ENCODE data around the gene LRMDA.
"Not testable (repeated sequence)": the region's sequence is repeated elsewhere in the genome, so short reads cannot be mapped to it uniquely, and the experiment has no call there.

The LRMDA gene

GRCh38 chr10:75737580-75737949 is 306.1 kb downstream of the LRMDA start:
- no peaks in the 10 kb centered on the region for H3K36me3 Mint-ChIP-seq
- CTCF ChIA-PET: no interaction called here

GRCh38 chr10:75738924-75739323 is 307.5 kb downstream of the LRMDA start:
- CTCF ChIA-PET: no interaction called here
- Mint-ChIP-seq H3K4me3 (no peak overlapping the region), H3K4me1 (no peaks in the 10 kb centered on the region), H3K9me3 (no peaks in the 10 kb centered on the region), H3K27me3 (no peaks in the 10 kb centered on the region), H3K36me3 (no peaks in the 10 kb centered on the region), H3K27ac (no peak overlapping the region)
- DNase-seq: no peak

More at GRCh38 chr10:75737580-75737949, 306.1 kb downstream of the LRMDA start:
- no peak for DNase-seq
- H3K27me3 Mint-ChIP-seq: no peaks in the 10 kb centered on the region
- H3K9me3 Mint-ChIP-seq: no peaks in the 10 kb centered on the region
- no peaks in the 10 kb centered on the region for H3K4me1 Mint-ChIP-seq
- no peak overlapping the region for H3K27ac Mint-ChIP-seq
- H3K4me3 Mint-ChIP-seq: no peak overlapping the region

- DNase-seq: no peak
- no peaks in the 10 kb centered on the region for H3K4me1 Mint-ChIP-seq
- no peaks in the 10 kb centered on the region for H3K9me3 Mint-ChIP-seq
- no peak overlapping the region for H3K4me3 Mint-ChIP-seq
- no peak overlapping the region for H3K27ac Mint-ChIP-seq
- no peaks in the 10 kb centered on the region for H3K36me3 Mint-ChIP-seq
- H3K27me3 Mint-ChIP-seq: no peaks in the 10 kb centered on the region
- CTCF ChIA-PET: no interaction called here
Measured at GRCh38 chr10:75739414-75740143, 308.2 kb downstream of the LRMDA start.

- no peaks in the 10 kb centered on the region for H3K27me3 Mint-ChIP-seq
- H3K4me1 Mint-ChIP-seq: no peaks in the 10 kb centered on the region
- no peak overlapping the region for H3K4me3 Mint-ChIP-seq
- DNase-seq: no peak
- CTCF ChIA-PET: no interaction called here
- no peak overlapping the region for H3K27ac Mint-ChIP-seq
- no peaks in the 10 kb centered on the region for H3K36me3 Mint-ChIP-seq
- no peaks in the 10 kb centered on the region for H3K9me3 Mint-ChIP-seq
Measured at GRCh38 chr10:75740541-75740940, 309.1 kb downstream of the LRMDA start.

- Mint-ChIP-seq H3K36me3 (no peaks in the 10 kb centered on the region), H3K4me3 (no peak overlapping the region), H3K27me3 (no peaks in the 10 kb centered on the region), H3K9me3 (no peaks in the 10 kb centered on the region), H3K27ac (no peak overlapping the region), H3K4me1 (no peaks in the 10 kb centered on the region)
- CTCF ChIA-PET: no interaction called here
- no peak for DNase-seq
Measured at GRCh38 chr10:75742355-75742754, 310.9 kb downstream of the LRMDA start.

GRCh38 chr10:75743291-75743778 is 311.9 kb downstream of the LRMDA start:
- no peaks in the 10 kb centered on the region for H3K4me1 Mint-ChIP-seq
- CTCF ChIA-PET: no interaction called here
- no peaks in the 10 kb centered on the region for H3K9me3 Mint-ChIP-seq
- H3K4me3 Mint-ChIP-seq: no peak overlapping the region
- no peaks in the 10 kb centered on the region for H3K27me3 Mint-ChIP-seq
- H3K27ac Mint-ChIP-seq: no peak overlapping the region
- H3K36me3 Mint-ChIP-seq: no peaks in the 10 kb centered on the region
- no peak for DNase-seq

- H3K27ac Mint-ChIP-seq: no peak overlapping the region
- no peaks in the 10 kb centered on the region for H3K9me3 Mint-ChIP-seq
- CTCF ChIA-PET: no interaction called here
- H3K36me3 Mint-ChIP-seq: no peaks in the 10 kb centered on the region
- H3K4me1 Mint-ChIP-seq: no peaks in the 10 kb centered on the region
- H3K4me3 Mint-ChIP-seq: no peak overlapping the region
- H3K27me3 Mint-ChIP-seq: no peaks in the 10 kb centered on the region
- DNase-seq: no peak
Measured at GRCh38 chr10:75744261-75744660, 312.8 kb downstream of the LRMDA start.

GRCh38 chr10:75746356-75746755 is 314.9 kb downstream of the LRMDA start:
- DNase-seq: no peak
- no peak overlapping the region for H3K27ac Mint-ChIP-seq
- H3K36me3 Mint-ChIP-seq: no peaks in the 10 kb centered on the region
- no peaks in the 10 kb centered on the region for H3K9me3 Mint-ChIP-seq
- H3K4me1 Mint-ChIP-seq: no peaks in the 10 kb centered on the region
- no peak overlapping the region for H3K4me3 Mint-ChIP-seq
- H3K27me3 Mint-ChIP-seq: no peaks in the 10 kb centered on the region
- CTCF ChIA-PET: no interaction called here

GRCh38 chr10:75750093-75750875 is 318.9 kb downstream of the LRMDA start:
- H3K4me3 Mint-ChIP-seq, DNase-seq, H3K36me3 Mint-ChIP-seq, H3K27me3 Mint-ChIP-seq, H3K4me1 Mint-ChIP-seq, CTCF ChIA-PET, H3K27ac Mint-ChIP-seq, H3K9me3 Mint-ChIP-seq: not testable (repeated sequence)

GRCh38 chr10:75751232-75751631 is 319.8 kb downstream of the LRMDA start:
- CTCF ChIA-PET: no interaction called here

GRCh38 chr10:75753621-75754020 is 322.2 kb downstream of the LRMDA start:
- Mint-ChIP-seq H3K9me3 (no peaks in the 10 kb centered on the region), H3K27me3 (no peaks in the 10 kb centered on the region)
- CTCF ChIA-PET: no interaction called here

More at GRCh38 chr10:75751232-75751631, 319.8 kb downstream of the LRMDA start:
- Mint-ChIP-seq H3K4me1 (no peaks in the 10 kb centered on the region), H3K27me3 (no peaks in the 10 kb centered on the region), H3K4me3 (no peak overlapping the region), H3K27ac (no peak overlapping the region), H3K9me3 (no peaks in the 10 kb centered on the region), H3K36me3 (no peaks in the 10 kb centered on the region)
- DNase-seq: no peak

GRCh38 chr10:75754096-75754831 is 322.8 kb downstream of the LRMDA start:
- H3K27ac Mint-ChIP-seq: no peak overlapping the region
- H3K9me3 Mint-ChIP-seq: no peaks in the 10 kb centered on the region
- DNase-seq: no peak
- no peaks in the 10 kb centered on the region for H3K36me3 Mint-ChIP-seq
- CTCF ChIA-PET: no interaction called here
- H3K4me3 Mint-ChIP-seq: no peak overlapping the region
- H3K27me3 Mint-ChIP-seq: no peaks in the 10 kb centered on the region
- no peaks in the 10 kb centered on the region for H3K4me1 Mint-ChIP-seq

More at GRCh38 chr10:75753621-75754020, 322.2 kb downstream of the LRMDA start:
- Mint-ChIP-seq H3K36me3 (no peaks in the 10 kb centered on the region), H3K4me3 (no peak overlapping the region), H3K27ac (no peak overlapping the region), H3K4me1 (no peaks in the 10 kb centered on the region)
- no peak for DNase-seq

GRCh38 chr10:75755528-75755927 is 324.1 kb downstream of the LRMDA start:
- no peak for DNase-seq
- CTCF ChIA-PET: no interaction called here
- Mint-ChIP-seq H3K9me3 (no peaks in the 10 kb centered on the region), H3K36me3 (no peaks in the 10 kb centered on the region), H3K27me3 (no peaks in the 10 kb centered on the region), H3K4me3 (no peak overlapping the region), H3K4me1 (no peaks in the 10 kb centered on the region), H3K27ac (no peak overlapping the region)

GRCh38 chr10:75761289-75761688 is 329.9 kb downstream of the LRMDA start:
- no peaks in the 10 kb centered on the region for H3K4me1 Mint-ChIP-seq
- no peak overlapping the region for H3K27ac Mint-ChIP-seq
- H3K9me3 Mint-ChIP-seq: no peaks in the 10 kb centered on the region
- DNase-seq: no peak
- H3K36me3 Mint-ChIP-seq: no peaks in the 10 kb centered on the region
- no peaks in the 10 kb centered on the region for H3K27me3 Mint-ChIP-seq
- CTCF ChIA-PET: no interaction called here
- H3K4me3 Mint-ChIP-seq: no peak overlapping the region

- Mint-ChIP-seq H3K9me3 (peaks cover 2% of the 10 kb centered on the region), H3K27me3 (no peaks in the 10 kb centered on the region), H3K36me3 (no peaks in the 10 kb centered on the region), H3K27ac (no peak overlapping the region), H3K4me1 (no peaks in the 10 kb centered on the region), H3K4me3 (no peak overlapping the region)
- CTCF ChIA-PET: no interaction called here
- DNase-seq: no peak
Measured at GRCh38 chr10:75762431-75762802, 331.0 kb downstream of the LRMDA start.
